OCI-LY7 (cell line): Measurements from ENCODE around the gene HENMT1. TPM values are rescaled to one million over a fixed set of nuclear protein-coding genes. Genes with fewer than 3 reads are reported as not detected.

Source experiments
- BruUV-seq: library from RNA; stranded (reverse); fragments of 400-500 nt; replicated peaks from 2 replicates; lab custom pipeline; 2021; lab: Mats Ljungman, UMichigan
- CTCF ChIA-PET: fragments of 300-600 bp; sonication (Branson Sonifier 250); formaldehyde crosslinking; loops from one replicate; lab custom pipeline; 2022; ENCODE audit warnings: antibody characterized with exemption; ENCODE audit not compliant: unreplicated experiment; lab: Charles Lee
- POLR2A ChIA-PET: fragments of 300-600 bp; sonication (Branson Sonifier 250); formaldehyde crosslinking; loops from one replicate; lab custom pipeline; 2022; ENCODE audit warnings: antibody characterized with exemption; lab: Charles Lee
- DNase-seq: peaks from one replicate; pipeline ENCODE4 v3.0.0-alpha.2; 2015; ENCODE audit warnings: low spot score
- H2AFZ ChIP-seq: fragments of 200-600 bp; sonication (generic), shearing (Covaris generic); 2 replicates; pipeline ENCODE4 v1.6.1; 2014; ENCODE audit warnings: mild to moderate bottlenecking, antibody characterized with exemption, low read length, moderate library complexity
- H3K27ac ChIP-seq: fragments of 200-600 bp; sonication (generic); 2 replicates; pipeline ENCODE4 v1.5.1; 2014; ENCODE audit warnings: mixed run types, low read depth, mild to moderate bottlenecking, moderate library complexity, low read length, inconsistent platforms; ENCODE audit not compliant: poor library complexity, severe bottlenecking
- H3K36me3 ChIP-seq: fragments of 200-600 bp; sonication (generic); 2 replicates; pipeline ENCODE4 v1.6.1; 2014; ENCODE audit warnings: mild to moderate bottlenecking, antibody characterized with exemption, low read length, moderate library complexity, mixed read lengths; ENCODE audit not compliant: insufficient read depth
- H3K4me1 ChIP-seq: fragments of 200-600 bp; sonication (generic); 2 replicates; pipeline ENCODE4 v1.5.1; 2014; ENCODE audit warnings: mild to moderate bottlenecking, low read length; ENCODE audit not compliant: insufficient read depth, poor library complexity, severe bottlenecking
- H3K4me2 ChIP-seq: fragments of 200-600 bp; sonication (generic); 2 replicates; pipeline ENCODE4 v1.6.1; 2014; ENCODE audit warnings: mild to moderate bottlenecking, low read length
- H3K4me3 ChIP-seq: fragments of 200-600 bp; sonication (generic); 2 replicates; pipeline ENCODE4 v1.5.1; 2014; ENCODE audit warnings: mild to moderate bottlenecking, low read depth, low read length; ENCODE audit not compliant: poor library complexity, severe bottlenecking
- H3K79me2 ChIP-seq: fragments of 200-600 bp; sonication (generic); 2 replicates; pipeline ENCODE4 v1.6.1; 2016; ENCODE audit warnings: low read depth, mild to moderate bottlenecking, low read length, moderate library complexity, mixed read lengths; ENCODE audit not compliant: insufficient read depth
- H3K9me2 ChIP-seq: fragments of 200-600 bp; sonication (generic); 2 replicates; pipeline ENCODE4 v1.6.1; 2016; ENCODE audit warnings: mild to moderate bottlenecking, low read length, mixed read lengths; ENCODE audit not compliant: insufficient read depth
- H3K9me3 ChIP-seq: fragments of 200-600 bp; sonication (generic); 2 replicates; pipeline ENCODE4 v1.6.1; 2014; ENCODE audit warnings: mild to moderate bottlenecking, mixed run types, low read length, mixed read lengths
- H4K20me1 ChIP-seq: fragments of 200-600 bp; sonication (generic); 2 replicates; pipeline ENCODE4 v1.6.1; 2014; ENCODE audit warnings: mild to moderate bottlenecking, antibody characterized with exemption, low read length, moderate library complexity, mixed read lengths; ENCODE audit not compliant: insufficient read depth
- EZH2phosphoT487 ChIP-seq: fragments of 200-600 bp; sonication (generic); IDR thresholded peaks from 2 replicates; pipeline ENCODE4 v1.6.1; 2018; ENCODE audit warnings: low read depth, borderline replicate concordance, mild to moderate bottlenecking, mixed run types, antibody characterized with exemption, low read length, moderate library complexity, mixed read lengths
- intact Hi-C: fragments of 100-400 bp; cut with micrococcal nuclease; formaldehyde crosslinking; loops from one replicate; pipeline ENCODE4 v1.10.0; 2022; ENCODE audit not compliant: unreplicated experiment
- total RNA-seq, 2 experiments: library from RNA; depleted of rRNA in 1 of 2; stranded (reverse); fragments of >200 nt in 1 of 2; shearing (Covaris generic) in 1 of 2; gene quantifications; 2 replicates each; pipeline ENCODE4 v1.2.3, GENCODE V29; 2014 to 2022
- TF ChIP-seq, protein P1 (sequence below): fragments of 200-600 bp; sonication (generic); conservative IDR thresholded peaks from 2 replicates; pipeline ENCODE4 v1.5.1; 2014; ENCODE audit warnings: mild to moderate bottlenecking, antibody characterized with exemption, low read length, moderate library complexity, mixed read lengths

HENMT1 gene
- total RNA-seq, 2 experiments from 2014 or later = 0.84 TPM; not detected in 1

GRCh38 chr1:108609483-108610049 lies 51.3 kb downstream of the HENMT1 start:
- no peak overlapping the region for H2AFZ ChIP-seq
- H3K79me2 ChIP-seq = no peaks in the 10 kb centered on the region
- no peak for DNase-seq
- no peak overlapping the region for H3K4me3 ChIP-seq
- TF ChIP-seq, protein P1, sequence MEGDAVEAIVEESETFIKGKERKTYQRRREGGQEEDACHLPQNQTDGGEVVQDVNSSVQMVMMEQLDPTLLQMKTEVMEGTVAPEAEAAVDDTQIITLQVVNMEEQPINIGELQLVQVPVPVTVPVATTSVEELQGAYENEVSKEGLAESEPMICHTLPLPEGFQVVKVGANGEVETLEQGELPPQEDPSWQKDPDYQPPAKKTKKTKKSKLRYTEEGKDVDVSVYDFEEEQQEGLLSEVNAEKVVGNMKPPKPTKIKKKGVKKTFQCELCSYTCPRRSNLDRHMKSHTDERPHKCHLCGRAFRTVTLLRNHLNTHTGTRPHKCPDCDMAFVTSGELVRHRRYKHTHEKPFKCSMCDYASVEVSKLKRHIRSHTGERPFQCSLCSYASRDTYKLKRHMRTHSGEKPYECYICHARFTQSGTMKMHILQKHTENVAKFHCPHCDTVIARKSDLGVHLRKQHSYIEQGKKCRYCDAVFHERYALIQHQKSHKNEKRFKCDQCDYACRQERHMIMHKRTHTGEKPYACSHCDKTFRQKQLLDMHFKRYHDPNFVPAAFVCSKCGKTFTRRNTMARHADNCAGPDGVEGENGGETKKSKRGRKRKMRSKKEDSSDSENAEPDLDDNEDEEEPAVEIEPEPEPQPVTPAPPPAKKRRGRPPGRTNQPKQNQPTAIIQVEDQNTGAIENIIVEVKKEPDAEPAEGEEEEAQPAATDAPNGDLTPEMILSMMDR = no peak
- TF ChIP-seq EZH2phosphoT487 = no peak
- no peaks in the 10 kb centered on the region for H3K36me3 ChIP-seq
- intact Hi-C loops = no loop called here
- CTCF ChIA-PET = no interaction called here
- no peaks in the 10 kb centered on the region for H3K4me1 ChIP-seq
- no peaks in the 10 kb centered on the region for H4K20me1 ChIP-seq
- POLR2A ChIA-PET = no interaction called here
- no peak overlapping the region for H3K27ac ChIP-seq
- no peaks in the 10 kb centered on the region for H3K9me3 ChIP-seq
- BruUV-seq = no TSS peak
- no peaks in the 10 kb centered on the region for H3K9me2 ChIP-seq
- no peak overlapping the region for H3K4me2 ChIP-seq

- Histone ChIP-seq H3K4me1 (no peaks in the 10 kb centered on the region), H2AFZ (no peak overlapping the region), H4K20me1 (no peaks in the 10 kb centered on the region), H3K79me2 (no peaks in the 10 kb centered on the region), H3K27ac (no peak overlapping the region), H3K9me2 (no peaks in the 10 kb centered on the region), H3K9me3 (no peaks in the 10 kb centered on the region), H3K4me3 (no peak overlapping the region), H3K36me3 (0 out of 2 replicates have a peak, but pooled peaks cover 3% of the 10 kb centered on the region), H3K4me2 (no peak overlapping the region)
- no TSS peak for BruUV-seq
- CTCF ChIA-PET = interaction anchor here (0.6 kb wide), 1 partner anchor 11 kb away, joined by 3 read pairs; no protein-coding TSS in a partner anchor
- POLR2A ChIA-PET = no interaction called here
- TF ChIP-seq, protein P1 = no peak
- TF ChIP-seq EZH2phosphoT487 = no peak
- intact Hi-C loops = no loop called here
- DNase-seq = no peak
Measured at GRCh38 chr1:108606478-108606877, 54.4 kb downstream of the HENMT1 start.

GRCh38 chr1:108605633-108606032 lies 55.3 kb downstream of the HENMT1 start:
- POLR2A ChIA-PET = interaction anchor here (0.7 kb wide), 1 partner anchor 10 kb away, joined by 3 read pairs; no protein-coding TSS in a partner anchor
- H3K79me2 ChIP-seq = no peaks in the 10 kb centered on the region
- H3K4me3 ChIP-seq = no peak overlapping the region
- H3K9me2 ChIP-seq = no peaks in the 10 kb centered on the region
- no peak for DNase-seq
- no peak overlapping the region for H3K27ac ChIP-seq
- 0 out of 2 replicates have a peak, but pooled peaks cover 3% of the 10 kb centered on the region for H3K36me3 ChIP-seq
- no peak overlapping the region for H2AFZ ChIP-seq
- H4K20me1 ChIP-seq = no peaks in the 10 kb centered on the region
- no peaks in the 10 kb centered on the region for H3K9me3 ChIP-seq
- CTCF ChIA-PET = no interaction called here
- TF ChIP-seq, protein P1 = no peak
- TF ChIP-seq EZH2phosphoT487 = no peak
- H3K4me1 ChIP-seq = no peaks in the 10 kb centered on the region
- H3K4me2 ChIP-seq = no peak overlapping the region
- no TSS peak for BruUV-seq
- intact Hi-C loops = no loop called here
